ENCODE results near the gene FCRL4.

DNA sequence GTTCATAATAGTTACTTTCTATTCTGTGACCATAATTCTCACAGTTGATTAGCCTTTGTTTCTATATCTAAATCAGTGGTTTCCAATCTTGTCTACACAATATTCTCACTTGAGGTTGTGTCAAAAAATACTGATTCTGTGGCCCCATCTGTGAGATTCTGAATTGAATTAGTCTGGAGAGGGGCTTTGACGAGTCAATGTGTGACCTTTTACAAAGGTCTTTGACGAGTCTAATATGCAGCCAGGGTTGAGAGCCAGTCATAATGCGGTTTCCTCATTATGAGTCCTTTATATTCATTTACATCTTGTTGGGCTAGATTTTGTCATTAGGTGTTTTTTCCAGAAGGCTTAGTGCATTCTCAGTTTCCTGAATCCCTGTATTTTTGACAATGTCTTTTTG is 65.3 kb downstream of the FCRL4 start:
- no peak for TF ChIP-seq REST (IDR thresholded peaks at IDR 0.05; ENCODE audit: low read depth)
- no peak for TF ChIP-seq RAD21 (IDR thresholded peaks at IDR 0.05; ENCODE audit: low read depth)
- no peak for TF ChIP-seq CEBPB (IDR thresholded peaks at IDR 0.05)
- TF ChIP-seq, protein P1, sequence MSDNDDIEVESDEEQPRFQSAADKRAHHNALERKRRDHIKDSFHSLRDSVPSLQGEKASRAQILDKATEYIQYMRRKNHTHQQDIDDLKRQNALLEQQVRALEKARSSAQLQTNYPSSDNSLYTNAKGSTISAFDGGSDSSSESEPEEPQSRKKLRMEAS (IDR thresholded peaks at IDR 0.05), result no peak
- no peak for TF ChIP-seq YY1 (IDR thresholded peaks at IDR 0.05; ENCODE audit: low read depth)
- no peak for TF ChIP-seq ZBTB7A (IDR thresholded peaks at IDR 0.05; ENCODE audit: low read depth)

Data from Ishikawa (cell line).